Mesenchymal stem cell (in vitro differentiated cells and primary cell): Measurements from ENCODE around the gene ALDH3A2.
A peak's percentile ranks its signal among the peaks of the same experiment; 100 is the strongest.

Source experiments
- DNase-seq: peaks from one replicate; pipeline ENCODE4 v3.0.0-alpha.2; 2013
- H2AFZ ChIP-seq: one replicate; pipeline ENCODE4 v1.6.1; 2013; ENCODE audit warnings: low read depth, mild to moderate bottlenecking, control low read depth, inconsistent platforms, low read length, moderate library complexity
- H2AK5ac ChIP-seq: 2 replicates; pipeline ENCODE4 v1.6.1; 2013; ENCODE audit warnings: low read length, moderate library complexity, mild to moderate bottlenecking, inconsistent platforms; ENCODE audit not compliant: severe bottlenecking
- H2BK120ac ChIP-seq: one replicate; pipeline ENCODE4 v1.6.1; 2013; ENCODE audit warnings: low read depth, mild to moderate bottlenecking, inconsistent platforms, low read length, moderate library complexity
- H2BK12ac ChIP-seq, 2 experiments: one replicate each; pipeline ENCODE4 v1.6.1; 2013; ENCODE audit warnings: inconsistent platforms in 2 of 2, low read length in 2 of 2, mild to moderate bottlenecking in 2 of 2, moderate library complexity in 2 of 2, control low read depth in 1 of 2
- H2BK15ac ChIP-seq: one replicate; pipeline ENCODE4 v1.6.1; 2013; ENCODE audit warnings: mild to moderate bottlenecking, low read depth, inconsistent platforms; ENCODE audit not compliant: poor library complexity, severe bottlenecking
- H2BK5ac ChIP-seq: 2 replicates; pipeline ENCODE4 v1.6.1; 2013; ENCODE audit warnings: low read depth, mild to moderate bottlenecking, low read length, control low read depth, inconsistent platforms; ENCODE audit not compliant: poor library complexity, severe bottlenecking
- H3K14ac ChIP-seq, 2 experiments: one replicate each; pipeline ENCODE4 v1.6.1; 2013; ENCODE audit warnings: inconsistent platforms in 2 of 2, low read length in 2 of 2, control low read depth in 1 of 2, mild to moderate bottlenecking in 1 of 2, moderate library complexity in 1 of 2
- H3K18ac ChIP-seq, 2 experiments: one replicate each; pipeline ENCODE4 v1.6.1; 2013; ENCODE audit warnings: inconsistent platforms in 2 of 2, low read length in 2 of 2, control low read depth in 1 of 2, low read depth in 1 of 2, mild to moderate bottlenecking in 1 of 2
- H3K23ac ChIP-seq, 2 experiments: one replicate each; pipeline ENCODE4 v1.6.1; 2013; ENCODE audit warnings: inconsistent platforms in 2 of 2, low read length in 2 of 2, mild to moderate bottlenecking in 2 of 2, moderate library complexity in 2 of 2, control low read depth in 1 of 2
- H3K27ac ChIP-seq: 2 replicates; pipeline ENCODE4 v1.5.1; 2013; ENCODE audit warnings: mild to moderate bottlenecking, moderate library complexity, low read length, control low read depth, inconsistent platforms; ENCODE audit not compliant: poor library complexity, severe bottlenecking
- H3K27me3 ChIP-seq, 2 experiments: 2 replicates each; pipeline versions ENCODE4 v1.6.1 to v1.7.0; 2013; ENCODE audit warnings: low read length in 2 of 2, mild to moderate bottlenecking in 2 of 2, moderate library complexity in 2 of 2, control low read depth in 1 of 2, inconsistent platforms in 1 of 2; ENCODE audit not compliant: control insufficient read depth in 1 of 2, insufficient read depth in 1 of 2
- H3K36me3 ChIP-seq, 2 experiments: 2 replicates each; pipeline versions ENCODE4 v1.6.1 to v1.7.0; 2013; ENCODE audit warnings: low read length in 2 of 2, control low read depth in 1 of 2, inconsistent platforms in 1 of 2, low read depth in 1 of 2, mild to moderate bottlenecking in 1 of 2; ENCODE audit not compliant: insufficient read depth in 2 of 2, control insufficient read depth in 1 of 2
- H3K4ac ChIP-seq, 2 experiments: one replicate each; pipeline ENCODE4 v1.6.1; 2013; ENCODE audit warnings: inconsistent platforms in 2 of 2, low read length in 2 of 2, mild to moderate bottlenecking in 2 of 2, moderate library complexity in 2 of 2, control low read depth in 1 of 2, low read depth in 1 of 2
- H3K4me1 ChIP-seq: 2 replicates; pipeline ENCODE4 v1.6.1; 2013; ENCODE audit warnings: low read depth, low read length, control low read depth; ENCODE audit not compliant: control insufficient read depth, insufficient read depth
- H3K4me2 ChIP-seq: 2 replicates; pipeline ENCODE4 v1.6.1; 2013; ENCODE audit warnings: low read length, mild to moderate bottlenecking, inconsistent platforms; ENCODE audit not compliant: poor library complexity, severe bottlenecking
- H3K4me3 ChIP-seq, 2 experiments: 2 replicates each; pipeline versions ENCODE4 v1.5.1 to v1.7.0; 2013; ENCODE audit warnings: low read length in 2 of 2, mild to moderate bottlenecking in 2 of 2, control low read depth in 1 of 2, low read depth in 1 of 2; ENCODE audit not compliant: insufficient read depth in 1 of 2
- H3K79me1 ChIP-seq: replicated peaks from 2 replicates; pipeline ENCODE4 v1.6.1; 2013; ENCODE audit warnings: mild to moderate bottlenecking, control low read depth, low read length, inconsistent platforms; ENCODE audit not compliant: poor library complexity, severe bottlenecking
- H3K9ac ChIP-seq: 2 replicates; pipeline ENCODE4 v1.7.0; 2013; ENCODE audit warnings: mild to moderate bottlenecking, low read length, moderate library complexity
- H3K9me3 ChIP-seq: 2 replicates; pipeline ENCODE4 v1.7.0; 2013; ENCODE audit warnings: mild to moderate bottlenecking, low read length; ENCODE audit not compliant: control insufficient read depth
- H4K8ac ChIP-seq: one replicate; pipeline ENCODE4 v1.6.1; 2013; ENCODE audit warnings: inconsistent platforms, mild to moderate bottlenecking, low read length, moderate library complexity
- H4K91ac ChIP-seq: one replicate; pipeline ENCODE4 v1.6.1; 2013; ENCODE audit warnings: mild to moderate bottlenecking, low read length, inconsistent platforms
- WGBS: methylation state at CpG from one replicate; pipeline ENCODE4 v1.1.7; 2013; ENCODE audit warnings: mixed read lengths; 5-methylcytosine and 5-hydroxymethylcytosine counted together

The ALDH3A2 gene

DNA sequence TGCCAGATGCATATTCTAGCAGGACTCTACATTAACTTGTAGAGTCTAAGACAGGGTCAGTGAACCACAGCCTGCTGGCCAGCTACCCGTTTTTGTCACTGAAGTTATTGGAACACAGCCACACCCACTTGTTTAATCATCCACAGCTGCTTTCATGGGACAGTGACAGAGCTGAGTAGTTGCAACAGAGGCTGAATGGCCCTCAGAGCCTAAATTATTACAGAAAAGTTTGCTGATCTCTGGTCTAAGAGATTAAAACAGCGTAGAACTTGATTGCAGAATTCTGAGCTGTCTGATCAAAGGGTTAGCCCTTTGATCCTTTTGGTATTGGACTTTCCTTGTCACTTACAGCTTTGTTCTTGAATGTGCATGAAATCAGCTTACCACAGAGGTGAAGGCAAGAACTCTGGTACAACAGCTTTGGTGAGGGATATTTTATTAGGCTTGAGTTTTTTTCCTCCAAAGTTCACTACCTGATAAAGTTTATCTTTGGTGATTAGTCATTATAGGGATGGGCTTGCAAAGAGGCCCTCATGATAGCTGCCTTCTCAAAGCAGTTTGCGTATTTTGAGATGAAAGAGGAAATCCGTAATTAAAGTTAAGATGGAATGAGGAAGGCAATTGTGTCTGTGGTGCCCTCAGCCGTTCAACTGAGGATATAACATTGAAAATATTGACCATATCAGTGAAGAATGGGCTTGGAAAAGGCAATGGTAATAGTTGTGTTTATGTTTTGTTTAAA lies 23.6 kb downstream of the ALDH3A2 start:
- Histone ChIP-seq H3K18ac (no peak overlapping the region), H2BK5ac (no peak overlapping the region), H4K8ac (no peak overlapping the region), H3K9ac (peak overlapping the region; percentile 21), H3K4ac (no peak overlapping the region), H4K91ac (no peak overlapping the region), H3K4me2 (no peak overlapping the region), H3K23ac (no peak overlapping the region), H3K36me3 (peaks cover 13 to 23% of the 10 kb centered on the region in 2 experiments), H2BK12ac (no peak overlapping the region), H2BK15ac (no peak overlapping the region), H3K27me3 (no peaks in the 10 kb centered on the region), H3K4me1 (no peaks in the 10 kb centered on the region), H2AFZ (no peak overlapping the region), H3K9me3 (no peaks in the 10 kb centered on the region), H2BK120ac (no peak overlapping the region), H3K27ac (no peak overlapping the region), H3K79me1 (peaks cover 1% of the 10 kb centered on the region), H3K4me3 (no peak overlapping the region), H2AK5ac (no peak overlapping the region), H3K14ac (no peak overlapping the region)
- DNase-seq = no peak
- WGBS = 81% methylated on average over 5 of the region's 5 CpGs

DNA sequence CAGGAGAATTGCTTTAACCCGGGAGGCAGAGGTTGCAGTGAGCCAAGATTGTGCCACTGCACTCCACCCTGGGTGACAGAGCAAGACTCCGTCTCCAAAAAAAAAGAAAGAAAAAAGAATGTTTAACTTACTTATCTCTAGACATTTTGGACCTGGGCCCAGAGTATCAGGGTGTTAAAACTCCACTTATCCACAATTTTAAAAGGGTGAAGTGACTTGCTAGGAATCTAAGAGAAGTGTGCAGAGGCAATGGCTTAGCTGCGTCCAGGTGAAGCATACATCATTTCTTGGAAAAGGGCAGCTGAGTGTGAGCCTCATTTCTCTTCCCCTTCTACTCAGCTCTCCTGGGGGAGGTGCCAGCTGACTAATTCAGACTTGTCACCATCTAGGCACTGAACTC lies 25.1 kb downstream of the ALDH3A2 start:
- no peaks in the 10 kb centered on the region for H3K27me3 ChIP-seq
- DNase-seq = no peak

DNA sequence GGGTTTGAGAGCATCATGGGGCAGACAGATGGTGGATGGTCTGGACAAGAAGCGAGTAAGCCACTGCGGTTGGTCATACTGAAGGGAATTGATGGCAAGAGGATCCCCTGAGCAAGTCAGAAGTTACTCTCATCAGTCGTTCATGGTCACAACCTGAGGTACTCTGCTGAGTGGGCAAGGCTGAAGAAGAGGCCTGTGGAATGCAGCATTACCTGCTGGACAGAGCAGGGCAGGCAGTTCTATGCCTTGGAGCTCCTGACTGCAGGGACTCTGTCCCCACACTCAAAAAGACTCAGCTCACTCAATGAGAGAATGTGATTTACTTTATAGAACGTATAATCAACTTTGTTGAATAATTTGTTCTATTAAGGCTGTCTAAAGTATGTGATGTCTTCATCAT lies 28.3 kb downstream of the ALDH3A2 start:
- no peak overlapping the region for H2BK15ac ChIP-seq
- no peak overlapping the region for H4K8ac ChIP-seq
- H2BK5ac ChIP-seq = no peak overlapping the region
- no peak overlapping the region for H4K91ac ChIP-seq
- no peak overlapping the region for H3K23ac ChIP-seq
- H2BK120ac ChIP-seq = no peak overlapping the region
- H2AK5ac ChIP-seq = no peak overlapping the region
- H2AFZ ChIP-seq = no peak overlapping the region
- no peaks in the 10 kb centered on the region for H3K9me3 ChIP-seq
- no peak overlapping the region for H3K9ac ChIP-seq
- no peak overlapping the region for H3K4ac ChIP-seq
- H3K36me3 ChIP-seq = peaks cover 14 to 34% of the 10 kb centered on the region in 2 experiments
- no peak overlapping the region for H3K4me2 ChIP-seq
- no peaks in the 10 kb centered on the region for H3K27me3 ChIP-seq
- H3K18ac ChIP-seq = no peak overlapping the region
- 96% methylated on average over 4 of the region's 4 CpGs for WGBS
- peaks cover 7% of the 10 kb centered on the region for H3K4me1 ChIP-seq
- H3K4me3 ChIP-seq = no peak overlapping the region
- H3K14ac ChIP-seq = no peak overlapping the region
- no peak overlapping the region for H3K27ac ChIP-seq
- no peak for DNase-seq
- H2BK12ac ChIP-seq = no peak overlapping the region
- H3K79me1 ChIP-seq = no peaks in the 10 kb centered on the region

More for the DNA sequence above, 25.1 kb downstream of the ALDH3A2 start:
- no peak overlapping the region for H3K4me3 ChIP-seq
- no peak overlapping the region for H3K4me2 ChIP-seq
- no peak overlapping the region for H3K27ac ChIP-seq
- H3K14ac ChIP-seq = no peak overlapping the region
- peaks cover 1% of the 10 kb centered on the region for H3K79me1 ChIP-seq
- H2BK12ac ChIP-seq = no peak overlapping the region
- no peak overlapping the region for H3K18ac ChIP-seq
- no peak overlapping the region for H4K8ac ChIP-seq
- H3K4me1 ChIP-seq = no peaks in the 10 kb centered on the region
- H3K4ac ChIP-seq = no peak overlapping the region
- no peak overlapping the region for H2BK120ac ChIP-seq
- H3K9ac ChIP-seq = no peak overlapping the region
- no peak overlapping the region for H2BK5ac ChIP-seq
- WGBS = 100% methylated on average over 1 of the region's 3 CpGs
- H2AFZ ChIP-seq = no peak overlapping the region
- H2BK15ac ChIP-seq = no peak overlapping the region
- H2AK5ac ChIP-seq = no peak overlapping the region
- H3K36me3 ChIP-seq = peaks cover 18 to 27% of the 10 kb centered on the region in 2 experiments
- H3K23ac ChIP-seq = no peak overlapping the region
- no peak overlapping the region for H4K91ac ChIP-seq
- no peaks in the 10 kb centered on the region for H3K9me3 ChIP-seq

DNA sequence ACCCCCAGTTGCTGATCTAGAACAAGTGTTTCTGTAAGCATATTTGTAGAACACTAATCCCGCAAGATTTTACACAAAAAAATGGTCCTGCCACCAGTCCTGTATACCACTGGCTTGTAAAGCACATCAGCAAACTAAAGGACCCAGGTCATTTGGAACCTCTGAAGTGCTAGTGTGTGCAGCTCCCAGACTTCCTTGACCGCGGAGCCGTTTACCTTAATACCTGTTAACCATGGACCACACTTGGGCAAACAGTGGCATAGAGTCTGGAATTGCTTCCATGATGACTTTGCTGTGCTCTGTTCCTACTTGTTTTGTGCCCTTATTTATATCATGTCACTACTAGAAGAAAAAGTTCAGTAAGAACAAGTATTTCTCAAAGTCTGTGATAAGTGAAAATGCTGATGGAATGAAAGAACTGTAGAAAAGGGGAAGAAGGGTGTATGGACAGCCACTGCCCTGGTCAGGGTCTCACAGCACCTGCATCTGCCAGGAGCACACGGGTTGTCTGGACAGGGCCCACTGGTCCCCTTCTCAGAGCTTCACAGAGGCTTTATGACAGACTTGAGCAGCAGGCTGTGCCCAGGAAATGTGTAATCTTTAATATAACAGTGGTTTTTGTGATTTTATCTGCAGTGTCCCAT lies 29.3 kb downstream of the ALDH3A2 start:
- H3K4me3 ChIP-seq = no peak overlapping the region
- no peaks in the 10 kb centered on the region for H3K79me1 ChIP-seq
- no peak overlapping the region for H3K4ac ChIP-seq
- H4K91ac ChIP-seq = no peak overlapping the region
- H3K18ac ChIP-seq = no peak overlapping the region
- no peak overlapping the region for H3K14ac ChIP-seq
- H3K9ac ChIP-seq = no peak overlapping the region
- H2AFZ ChIP-seq = no peak overlapping the region
- H3K27me3 ChIP-seq = no peaks in the 10 kb centered on the region
- no peak overlapping the region for H2BK120ac ChIP-seq
- no peak overlapping the region for H2BK12ac ChIP-seq
- H2BK15ac ChIP-seq = no peak overlapping the region
- no peak overlapping the region for H3K27ac ChIP-seq
- H2AK5ac ChIP-seq = no peak overlapping the region
- peaks cover 7% of the 10 kb centered on the region for H3K4me1 ChIP-seq
- peaks cover 14 to 34% of the 10 kb centered on the region in 2 experiments for H3K36me3 ChIP-seq
- no peaks in the 10 kb centered on the region for H3K9me3 ChIP-seq
- 98% methylated on average over 5 of the region's 5 CpGs for WGBS
- H3K23ac ChIP-seq = no peak overlapping the region
- no peak for DNase-seq
- no peak overlapping the region for H2BK5ac ChIP-seq
- H4K8ac ChIP-seq = no peak overlapping the region
- H3K4me2 ChIP-seq = no peak overlapping the region
